WERI-Rb-1 (cell line): ENCODE results near the gene POLK.

Experiments
- DNase-seq: peaks from one replicate; pipeline ENCODE4 v3.0.0-alpha.2; 2020
- H3K27ac ChIP-seq: fragments of 250-450 bp; sonication (Bioruptor Pico); 2 replicates; pipeline ENCODE4 v1.5.1; 2020; ENCODE audit warnings: mild to moderate bottlenecking, moderate library complexity
- H3K27me3 ChIP-seq: fragments of 250-450 bp; sonication (Bioruptor Pico); 2 replicates; pipeline ENCODE4 v1.5.1; 2021; ENCODE audit warnings: mild to moderate bottlenecking, low read depth, moderate library complexity; ENCODE audit not compliant: insufficient read depth, severe bottlenecking
- H3K36me3 ChIP-seq: fragments of 250-450 bp; sonication (Bioruptor Pico); 2 replicates; pipeline ENCODE4 v1.5.1; 2020; ENCODE audit warnings: mild to moderate bottlenecking, moderate library complexity
- H3K4me3 ChIP-seq: 2 replicates; pipeline ENCODE4 v1.5.1; 2011; ENCODE audit warnings: low read depth, mild to moderate bottlenecking, control low read depth, low read length
- H3K9me3 ChIP-seq: fragments of 250-450 bp; sonication (Bioruptor Pico); 2 replicates; pipeline ENCODE4 v1.5.1; 2021; ENCODE audit warnings: mild to moderate bottlenecking, moderate library complexity; ENCODE audit not compliant: severe bottlenecking
- TF ChIP-seq, protein P1 (sequence below): IDR thresholded peaks from 2 replicates; pipeline ENCODE4 v1.5.1; 2011; ENCODE audit warnings: low read depth, mild to moderate bottlenecking, control low read depth, inconsistent platforms, low read length

The POLK gene

DNA sequence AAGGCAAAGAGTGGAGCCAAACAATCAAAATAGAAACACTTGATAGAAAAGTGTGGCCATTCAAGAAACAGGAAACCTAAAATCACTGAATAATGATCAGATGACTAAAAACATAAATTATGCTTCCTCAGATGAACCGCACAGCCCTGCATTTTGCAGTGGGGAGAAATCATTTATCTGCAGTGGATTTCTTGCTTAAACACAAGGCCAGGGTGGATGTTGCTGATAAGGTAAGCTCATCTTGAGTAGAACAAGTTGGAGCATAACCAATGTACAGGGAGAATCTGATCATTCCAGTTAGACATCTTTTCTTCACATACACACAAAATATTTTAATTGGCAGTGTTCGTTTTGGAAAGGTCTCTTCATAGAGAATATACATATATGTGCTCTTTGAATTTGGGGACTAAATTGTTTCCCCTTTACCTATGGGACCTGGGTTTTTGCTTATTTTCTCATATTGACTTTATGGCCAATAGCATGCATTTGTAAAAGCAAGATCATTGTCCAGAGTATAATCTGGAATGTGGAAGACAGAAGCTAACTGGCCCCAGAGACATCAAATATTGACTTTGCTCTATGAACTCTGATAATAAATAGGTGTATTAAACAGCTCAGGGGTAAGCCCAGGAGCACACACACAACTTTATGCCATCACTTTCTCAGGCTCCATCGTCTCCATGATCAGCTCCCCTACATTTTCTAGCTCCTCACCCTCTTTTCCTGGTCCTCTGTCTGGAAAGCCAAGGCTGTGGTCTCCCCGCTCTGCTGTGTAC lies 108.7 kb downstream of the POLK start:
- Histone ChIP-seq H3K36me3 (no peaks in the 10 kb centered on the region), H3K9me3 (no peaks in the 10 kb centered on the region), H3K27me3 (no peaks in the 10 kb centered on the region), H3K27ac (no peak overlapping the region), H3K4me3 (no peak overlapping the region)
- no peak for DNase-seq
- TF ChIP-seq, protein P1, sequence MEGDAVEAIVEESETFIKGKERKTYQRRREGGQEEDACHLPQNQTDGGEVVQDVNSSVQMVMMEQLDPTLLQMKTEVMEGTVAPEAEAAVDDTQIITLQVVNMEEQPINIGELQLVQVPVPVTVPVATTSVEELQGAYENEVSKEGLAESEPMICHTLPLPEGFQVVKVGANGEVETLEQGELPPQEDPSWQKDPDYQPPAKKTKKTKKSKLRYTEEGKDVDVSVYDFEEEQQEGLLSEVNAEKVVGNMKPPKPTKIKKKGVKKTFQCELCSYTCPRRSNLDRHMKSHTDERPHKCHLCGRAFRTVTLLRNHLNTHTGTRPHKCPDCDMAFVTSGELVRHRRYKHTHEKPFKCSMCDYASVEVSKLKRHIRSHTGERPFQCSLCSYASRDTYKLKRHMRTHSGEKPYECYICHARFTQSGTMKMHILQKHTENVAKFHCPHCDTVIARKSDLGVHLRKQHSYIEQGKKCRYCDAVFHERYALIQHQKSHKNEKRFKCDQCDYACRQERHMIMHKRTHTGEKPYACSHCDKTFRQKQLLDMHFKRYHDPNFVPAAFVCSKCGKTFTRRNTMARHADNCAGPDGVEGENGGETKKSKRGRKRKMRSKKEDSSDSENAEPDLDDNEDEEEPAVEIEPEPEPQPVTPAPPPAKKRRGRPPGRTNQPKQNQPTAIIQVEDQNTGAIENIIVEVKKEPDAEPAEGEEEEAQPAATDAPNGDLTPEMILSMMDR: no peak

DNA sequence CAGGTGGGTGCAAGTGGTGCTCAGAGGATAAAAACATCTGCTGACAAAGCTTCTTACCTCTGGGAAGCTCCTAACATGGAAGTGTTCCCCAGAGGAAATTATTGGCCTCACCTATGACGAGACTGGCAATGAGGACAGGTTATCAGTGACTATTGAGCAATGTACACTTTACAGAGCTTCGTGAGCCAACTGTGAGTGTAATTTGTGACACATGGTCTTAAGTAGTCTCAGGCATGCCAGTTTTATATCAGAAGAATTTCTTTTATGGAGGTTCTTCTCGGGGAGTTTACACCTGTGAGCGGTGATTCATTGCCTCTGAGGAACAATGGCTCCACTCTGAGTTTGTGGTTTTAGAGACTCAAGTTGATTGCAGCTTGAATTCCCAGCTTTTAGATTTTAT lies 110.9 kb downstream of the POLK start:
- TF ChIP-seq, protein P1: no peak
- no peaks in the 10 kb centered on the region for H3K36me3 ChIP-seq
- no peak overlapping the region for H3K27ac ChIP-seq
- no peaks in the 10 kb centered on the region for H3K9me3 ChIP-seq
- H3K27me3 ChIP-seq: no peaks in the 10 kb centered on the region
- H3K4me3 ChIP-seq: no peak overlapping the region
- DNase-seq: no peak

DNA sequence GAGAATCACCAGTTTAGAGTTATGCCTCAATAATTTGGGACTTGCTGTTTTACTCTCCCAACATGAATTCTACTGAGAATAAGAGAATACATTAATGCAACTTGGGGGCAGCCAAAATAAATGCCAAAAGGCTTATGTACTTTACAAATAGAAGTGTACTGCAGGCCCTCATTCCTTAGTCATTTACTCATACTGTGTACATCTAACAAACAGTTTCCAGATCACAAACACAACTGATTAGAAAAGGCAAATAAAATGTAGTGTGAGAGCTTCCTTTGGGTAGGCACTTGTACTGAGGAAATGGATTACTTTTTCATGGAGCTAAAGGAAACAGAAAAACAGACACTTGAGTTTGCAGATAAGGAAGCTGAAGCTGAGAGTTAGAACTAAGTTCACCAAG lies 112.2 kb downstream of the POLK start:
- H3K4me3 ChIP-seq: no peak overlapping the region
- H3K27ac ChIP-seq: no peak overlapping the region
- DNase-seq: no peak
- no peaks in the 10 kb centered on the region for H3K36me3 ChIP-seq
- no peaks in the 10 kb centered on the region for H3K9me3 ChIP-seq
- no peaks in the 10 kb centered on the region for H3K27me3 ChIP-seq
- TF ChIP-seq, protein P1: no peak

DNA sequence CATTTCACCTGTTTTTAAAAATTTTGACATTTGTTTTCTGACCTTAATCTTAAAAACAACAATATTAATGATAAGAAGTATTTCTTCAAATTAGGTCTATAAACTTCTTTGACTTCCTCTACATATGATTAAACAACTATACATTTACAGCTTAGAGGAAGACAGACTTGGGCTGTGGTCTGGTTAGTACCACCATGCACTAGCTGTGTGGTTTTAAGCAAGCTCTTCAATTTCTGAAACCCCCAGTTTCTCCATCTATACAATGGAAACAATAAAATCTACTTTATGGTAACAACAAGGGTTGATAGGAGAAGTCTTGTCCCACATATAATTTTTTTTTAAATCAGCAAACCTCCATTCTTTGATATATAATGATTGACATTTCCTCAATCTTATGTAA lies 115.3 kb downstream of the POLK start:
- Histone ChIP-seq H3K9me3 (no peaks in the 10 kb centered on the region), H3K4me3 (no peak overlapping the region), H3K27ac (no peak overlapping the region), H3K27me3 (no peaks in the 10 kb centered on the region), H3K36me3 (no peaks in the 10 kb centered on the region)
- TF ChIP-seq, protein P1: no peak
- DNase-seq: no peak

DNA sequence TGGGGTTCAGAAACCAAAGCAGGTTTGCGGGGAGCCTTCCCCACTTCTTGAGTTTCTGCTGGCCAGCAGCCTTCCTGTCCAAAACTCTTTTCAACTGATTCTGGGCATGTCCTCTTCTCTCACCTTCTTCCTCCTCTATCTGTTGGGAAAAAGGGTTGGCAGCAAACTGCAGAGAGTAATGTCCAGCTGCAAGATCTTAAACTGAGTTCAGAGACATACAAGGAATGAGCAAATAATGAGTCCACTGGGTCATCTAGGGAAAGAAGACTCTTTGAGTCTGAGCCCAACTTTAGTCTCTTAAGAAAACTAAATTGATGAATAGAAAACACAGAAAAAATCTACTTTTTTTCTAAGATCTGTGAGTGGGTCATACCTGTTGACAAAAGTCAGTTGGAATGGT lies 116.1 kb downstream of the POLK start:
- no peak for DNase-seq
- Histone ChIP-seq H3K27ac (no peak overlapping the region), H3K36me3 (no peaks in the 10 kb centered on the region), H3K4me3 (no peak overlapping the region), H3K9me3 (no peaks in the 10 kb centered on the region), H3K27me3 (no peaks in the 10 kb centered on the region)
- TF ChIP-seq, protein P1: no peak

DNA sequence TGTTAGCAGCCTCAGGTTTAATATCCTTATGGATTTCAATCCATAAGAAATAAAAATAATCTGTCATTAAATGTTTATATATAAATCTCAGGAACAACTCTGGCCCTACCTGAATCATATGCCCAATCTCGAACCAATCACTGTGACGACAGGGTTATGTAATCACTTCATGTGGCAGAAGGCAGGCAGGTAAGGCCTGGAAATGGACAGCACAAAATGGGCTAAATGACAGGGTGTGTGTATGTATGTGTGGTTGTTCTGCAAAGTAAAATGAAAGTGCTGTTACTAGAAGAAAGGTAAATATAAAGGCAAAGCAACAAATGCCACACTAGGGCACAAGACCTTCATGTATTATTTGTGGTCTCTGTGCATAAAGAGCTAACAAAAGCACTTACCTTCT lies 119.2 kb downstream of the POLK start:
- no peak for DNase-seq
- Histone ChIP-seq H3K27ac (no peak overlapping the region), H3K36me3 (no peaks in the 10 kb centered on the region), H3K27me3 (no peaks in the 10 kb centered on the region), H3K9me3 (no peaks in the 10 kb centered on the region), H3K4me3 (no peak overlapping the region)
- TF ChIP-seq, protein P1: no peak
